AG04450 (cell line): ENCODE data around the gene SMURF1. TPM values are rescaled to one million over a fixed set of nuclear protein-coding genes. Genes with fewer than 3 reads are reported as not detected.

Source experiments
- CTCF ChIA-PET: fragments of 300-600, 350-600 bp; formaldehyde crosslinking; extraction: SDS; loops from one replicate; lab custom pipeline; 2022; ENCODE audit warnings: antibody characterized with exemption, inconsistent platforms; lab: Charles Lee
- POLR2A ChIA-PET: fragments of 350-600 bp; formaldehyde crosslinking; extraction: SDS; loops from one replicate; lab custom pipeline; 2021; ENCODE audit warnings: antibody characterized with exemption, inconsistent platforms; lab: Yijun Ruan, JAX
- DNase-seq: peaks from one replicate; pipeline ENCODE4 v3.0.0-alpha.2; 2011; ENCODE audit warnings: low read depth, low spot score
- H3K27ac ChIP-seq: one replicate; pipeline ENCODE4 v1.5.1; 2012; ENCODE audit warnings: low read depth, low read length, control low read depth
- H3K27me3 ChIP-seq: one replicate; pipeline ENCODE4 v1.6.0; 2012; ENCODE audit warnings: low read length; ENCODE audit not compliant: control insufficient read depth, insufficient read depth
- H3K4me3 ChIP-seq: 2 replicates; pipeline ENCODE4 v1.5.1; 2011; ENCODE audit warnings: mild to moderate bottlenecking, low read depth, low read length, control low read depth
- H3K9me3 ChIP-seq: 2 replicates; pipeline ENCODE4 v1.5.1; 2012; ENCODE audit warnings: low read length; ENCODE audit not compliant: control insufficient read depth, insufficient read depth
- CTCF ChIP-seq: IDR thresholded peaks from 2 replicates; pipeline ENCODE4 v1.5.1; 2011; ENCODE audit warnings: low read depth, low read length, control low read depth, inconsistent platforms
- polyA plus RNA-seq: library from polyadenylated mRNA; depleted of rRNA; stranded (reverse); fragments of >200 nt; gene quantifications from 2 replicates; pipeline ENCODE4 v1.2.3, GENCODE V29; 2011

Gene SMURF1
- polyA plus RNA-seq, 1 experiment, result 17.1 TPM

GRCh38 chr7:99024066-99024465, 119.8 kb downstream of the SMURF1 start:
- Histone ChIP-seq H3K27ac (no peak overlapping the region), H3K9me3 (peaks cover 3% of the 10 kb centered on the region; the same call in 1 of the 2 replicates), H3K27me3 (no peaks in the 10 kb centered on the region), H3K4me3 (no peak overlapping the region)
- ChIA-PET POLR2A (no interaction called here), CTCF (interaction anchor here (0.9 kb wide), 1 partner anchor 16 kb away, joined by 5 read pairs; no protein-coding TSS in a partner anchor)
- no peak for DNase-seq
- no peak for TF ChIP-seq CTCF

DNA sequence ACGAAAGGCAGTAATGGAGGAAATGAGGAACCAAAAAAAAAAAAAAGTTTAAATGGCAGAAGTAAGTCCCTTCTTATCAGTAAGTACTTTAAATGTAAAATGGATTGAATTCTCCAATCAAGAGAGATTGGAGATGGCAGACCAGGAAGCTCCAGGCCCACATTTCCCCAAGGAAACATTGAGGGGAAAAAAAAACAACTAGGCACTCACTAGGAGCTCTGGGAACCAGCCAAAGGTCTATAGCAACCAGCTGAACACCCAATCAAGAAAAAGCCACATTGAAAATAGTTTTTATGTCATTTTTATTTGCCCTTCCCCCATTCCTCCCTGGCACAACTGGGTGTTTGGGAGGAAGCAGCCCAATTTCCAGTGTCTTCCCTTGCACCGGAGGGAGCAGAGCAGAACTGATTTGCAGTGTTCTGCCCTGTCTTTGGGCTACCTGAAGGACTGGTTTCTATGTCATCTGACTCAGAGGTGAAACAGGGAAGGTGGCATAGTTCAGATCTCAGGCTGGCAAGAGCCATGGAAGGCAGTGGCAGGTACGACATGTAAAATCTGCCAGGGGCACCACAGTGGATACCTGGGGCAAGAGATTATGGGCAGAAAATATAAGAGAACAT, 121.9 kb downstream of the SMURF1 start:
- TF ChIP-seq CTCF, result no peak
- no peaks in the 10 kb centered on the region for H3K27me3 ChIP-seq
- ChIA-PET CTCF (interaction anchor here (1.1 kb wide), 1 partner anchor 19 kb away, joined by 5 read pairs; no protein-coding TSS in a partner anchor), POLR2A (no interaction called here)
- no peak overlapping the region for H3K27ac ChIP-seq
- H3K4me3 ChIP-seq, result no peak overlapping the region
- H3K9me3 ChIP-seq, result no peaks in the 10 kb centered on the region
- no peak for DNase-seq

GRCh38 chr7:99020413-99020715, 123.5 kb downstream of the SMURF1 start:
- no peaks in the 10 kb centered on the region for H3K9me3 ChIP-seq
- TF ChIP-seq CTCF, result no peak
- H3K27ac ChIP-seq, result no peak overlapping the region
- ChIA-PET POLR2A (no interaction called here), CTCF (no interaction called here)
- H3K27me3 ChIP-seq, result no peaks in the 10 kb centered on the region
- DNase-seq, result no peak
- H3K4me3 ChIP-seq, result no peak overlapping the region

GRCh38 chr7:99019523-99020412, 124.1 kb downstream of the SMURF1 start:
- CTCF ChIA-PET, result no interaction called here
- no peak overlapping the region for H3K27ac ChIP-seq
- H3K27me3 ChIP-seq, result no peaks in the 10 kb centered on the region
- no peaks in the 10 kb centered on the region for H3K9me3 ChIP-seq
- POLR2A ChIA-PET, result no interaction called here
- TF ChIP-seq CTCF, result no peak
- DNase-seq, result no peak
- no peak overlapping the region for H3K4me3 ChIP-seq

DNA sequence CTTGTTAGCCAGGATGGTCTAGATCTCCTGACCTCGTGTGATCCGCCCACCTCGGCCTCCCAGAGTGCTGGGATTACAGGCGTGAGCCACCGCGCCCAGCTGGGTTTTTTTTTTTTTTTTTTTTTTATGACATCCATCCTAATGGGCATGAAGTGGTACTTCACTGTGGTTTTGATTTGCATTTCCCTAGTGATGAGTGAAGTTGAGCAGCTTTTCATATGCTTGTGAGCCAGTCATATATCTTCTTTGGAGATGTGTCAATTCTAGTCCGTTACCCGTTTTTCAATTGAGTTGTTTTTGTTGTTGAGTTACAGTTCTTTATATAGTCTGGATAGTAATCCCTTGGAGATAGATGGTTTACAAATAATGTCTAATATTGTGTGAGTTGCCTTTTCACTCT, 127.7 kb downstream of the SMURF1 start:
- H3K27me3 ChIP-seq, result no peaks in the 10 kb centered on the region
- CTCF ChIA-PET, result interaction anchor here (1.4 kb wide), 1 partner anchor 297 kb away, joined by 8 read pairs; no protein-coding TSS in a partner anchor
- no peak for DNase-seq
- no peak for TF ChIP-seq CTCF
- no peak overlapping the region for H3K27ac ChIP-seq
- no peak overlapping the region for H3K4me3 ChIP-seq
- POLR2A ChIA-PET, result interaction anchor here (0.6 kb wide), 1 partner anchor 17 kb away, joined by 7 read pairs; no protein-coding TSS in a partner anchor
- peaks cover 4% of the 10 kb centered on the region; the same call in 1 of the 2 replicates for H3K9me3 ChIP-seq
